Hematopoietic multipotent progenitor cell treated with erythropoietin and hydrocortisone succinate and interleukin-3 and kit ligand, for 4 days (in vitro differentiated cells): ENCODE results near the gene ESCO1.

Source experiments
- DNase-seq: peaks from one replicate; pipeline ENCODE4 v3.0.0-alpha.2; 2015

Gene ESCO1

GRCh38 chr18:21484851-21485636, 115.5 kb downstream of the ESCO1 start:
- DNase-seq, result no peak

DNA sequence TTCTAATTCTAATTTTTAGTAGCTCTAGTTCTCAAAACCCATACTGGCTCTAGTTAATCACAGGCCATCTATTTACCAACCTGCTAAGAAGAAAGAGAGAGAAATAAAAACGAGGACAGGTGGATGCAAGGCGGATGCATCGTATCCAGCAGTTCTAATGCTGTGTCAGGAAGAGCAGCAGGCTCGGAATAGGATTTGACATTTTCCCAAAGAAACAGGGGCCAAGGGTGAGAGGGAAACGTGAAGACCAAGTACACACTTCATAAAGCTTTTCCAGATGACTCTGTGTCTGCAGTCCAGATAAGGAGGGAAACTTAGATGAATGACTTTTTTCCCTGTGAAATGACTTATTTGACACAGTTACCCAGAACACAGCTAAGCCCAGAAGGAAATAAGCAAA, 117.5 kb downstream of the ESCO1 start:
- DNase-seq, result no peak

- no peak for DNase-seq
Measured at GRCh38 chr18:21481739-21482138, 118.8 kb downstream of the ESCO1 start.

- DNase-seq, result no peak
Measured at GRCh38 chr18:21479721-21480120, 120.8 kb downstream of the ESCO1 start.
